Bone marrow (tissue), 2 donors: ENCODE results near the gene HIF1AN.

Experiments used
- DNase-seq, 2 donors: peaks; one replicate each; lab custom pipeline; 2025; lab: John Stamatoyannopoulos, UW

Gene HIF1AN

GRCh38 chr10:100535715-100536353 is at the start of gene HIF1AN:
HIF1AN (plus strand) TSS chr10:100535943; CDS start chr10:100535959, 16 bp downstream.
- peak; percentile 72 to 97 for DNase-seq

- DNase-seq = no peak
Observed at GRCh38 chr10:100487529-100487928, 48.2 kb upstream of the HIF1AN start.

GRCh38 chr10:100489396-100489795 is 46.3 kb upstream of the HIF1AN start:
- DNase-seq = no peak

GRCh38 chr10:100490531-100490930 is 45.2 kb upstream of the HIF1AN start:
- DNase-seq = no peak

GRCh38 chr10:100496567-100496966 is 39.2 kb upstream of the HIF1AN start:
- no peak for DNase-seq

- DNase-seq = no peak
Observed at GRCh38 chr10:100498059-100498458, 37.7 kb upstream of the HIF1AN start.

GRCh38 chr10:100501423-100501822 is 34.3 kb upstream of the HIF1AN start:
- DNase-seq = no peak

GRCh38 chr10:100502926-100503494 is 32.7 kb upstream of the HIF1AN start:
- no peak for DNase-seq

GRCh38 chr10:100504096-100504495 is 31.6 kb upstream of the HIF1AN start:
- DNase-seq = no peak

- no peak for DNase-seq
Observed at GRCh38 chr10:100505164-100505563, 30.6 kb upstream of the HIF1AN start.

- DNase-seq = no peak
Observed at GRCh38 chr10:100506596-100507356, 29.0 kb upstream of the HIF1AN start.

GRCh38 chr10:100507357-100507732 is 28.4 kb upstream of the HIF1AN start:
- DNase-seq = no peak

GRCh38 chr10:100508266-100508665 is 27.5 kb upstream of the HIF1AN start:
- DNase-seq = no peak

GRCh38 chr10:100508691-100509150 is 27.0 kb upstream of the HIF1AN start:
- DNase-seq = no peak

GRCh38 chr10:100509241-100509840 is 26.4 kb upstream of the HIF1AN start:
- DNase-seq = no peak

GRCh38 chr10:100510533-100511308 is 25.0 kb upstream of the HIF1AN start:
- DNase-seq = no peak

GRCh38 chr10:100515612-100516011 is 20.1 kb upstream of the HIF1AN start:
- DNase-seq = no peak

- DNase-seq = no peak
Observed at GRCh38 chr10:100516847-100517246, 18.9 kb upstream of the HIF1AN start.

- DNase-seq = peak in 1 of 2 donors; percentile 17
Observed at GRCh38 chr10:100518761-100519241, 16.9 kb upstream of the HIF1AN start.

- DNase-seq = no peak
Observed at GRCh38 chr10:100519311-100520051, 16.3 kb upstream of the HIF1AN start, which contains the start of gene SEC31B. SEC31B (minus strand) TSS chr10:100519861; CDS start chr10:100516952, 2,909 bp downstream.

- no peak for DNase-seq
Observed at GRCh38 chr10:100520811-100521210, 14.9 kb upstream of the HIF1AN start.
